HG03108 (cell line): ENCODE measurements around the gene MRPS26.
"Not testable (repeated sequence)": the region's sequence is repeated elsewhere in the genome, so short reads cannot be mapped to it uniquely, and the experiment has no call there.

ENCODE experiments used
- ATAC-seq: cut with Tn5 transposase; IDR thresholded peaks from one replicate; pipeline ENCODE4 v1.9.1; 2021; ENCODE audit warnings: moderate library complexity; ENCODE audit not compliant: unreplicated experiment

The MRPS26 gene

DNA sequence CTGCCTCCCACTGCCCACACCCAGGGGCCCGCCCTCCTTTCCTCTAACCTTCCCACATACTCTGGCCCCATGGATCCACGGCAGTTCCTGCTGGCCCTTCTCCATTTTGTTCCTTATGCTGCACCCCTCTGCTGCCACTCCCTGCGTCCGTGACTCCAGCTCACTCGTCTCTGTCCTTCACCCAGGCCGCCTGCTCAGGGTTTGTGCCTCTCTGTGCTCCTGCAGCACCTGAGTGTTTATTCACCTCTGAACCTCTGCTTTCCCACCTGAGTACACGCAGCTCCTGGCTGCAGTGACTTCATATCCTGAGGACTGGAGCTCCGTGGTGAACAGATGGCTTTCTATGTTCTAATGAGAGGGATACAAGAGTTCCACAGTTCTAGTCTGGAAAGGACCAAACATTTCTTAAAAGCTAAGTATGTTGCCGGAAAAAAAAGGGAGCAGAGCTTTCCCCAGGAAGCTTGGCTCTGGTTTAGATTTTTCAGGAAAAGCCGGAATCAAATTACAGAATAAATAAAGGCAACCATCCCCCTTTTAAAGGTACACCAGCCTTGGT, 3.9 kb upstream of the MRPS26 start:
- ATAC-seq: no peak

DNA sequence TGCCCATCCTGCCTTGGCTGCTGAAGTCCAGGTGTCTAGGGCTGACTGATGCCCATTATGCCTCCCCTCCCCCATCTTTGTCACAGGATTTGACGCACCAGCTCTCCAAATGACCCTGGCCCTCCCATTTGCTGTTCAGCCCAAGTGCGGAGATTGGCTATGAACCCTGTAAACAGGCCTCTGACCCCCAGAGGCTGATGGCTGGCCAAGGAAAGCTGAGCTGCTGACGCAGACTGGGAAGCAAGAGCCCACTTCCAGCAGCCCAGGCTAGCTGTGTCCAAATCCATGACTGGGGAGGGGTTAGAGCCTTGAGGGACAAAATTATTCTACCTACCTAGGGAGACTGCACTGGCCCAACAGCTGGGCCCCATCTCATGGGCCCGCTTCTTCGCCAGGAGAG, 3.2 kb upstream of the MRPS26 start:
- no peak for ATAC-seq

DNA sequence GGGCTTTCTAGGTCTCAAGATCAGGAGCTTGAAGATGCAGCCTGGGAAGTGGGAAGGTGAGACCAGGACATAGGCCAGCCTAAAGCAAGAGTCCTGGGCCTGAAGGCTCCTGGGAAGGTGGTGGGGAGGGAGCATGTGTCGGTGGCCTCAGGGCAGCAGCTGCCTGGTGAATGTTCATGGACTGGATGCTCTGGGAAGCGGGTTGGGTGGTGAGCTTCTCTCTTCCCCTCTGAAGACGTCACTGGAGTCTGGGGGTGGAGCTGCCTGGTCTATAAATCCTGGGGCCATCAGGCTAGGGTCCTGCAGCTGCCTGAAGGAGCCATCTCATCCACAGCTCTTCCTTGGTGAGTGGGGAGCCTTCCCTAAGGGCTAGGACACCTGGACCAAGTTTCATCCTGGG, 2.5 kb upstream of the MRPS26 start, which contains the start of gene GNRH2:
Gene GNRH2, plus strand, starts transcription at position 301 of the 400 bp plus-strand sequence. CDS start 793 bp downstream, outside the sequence.
- no peak for ATAC-seq

DNA sequence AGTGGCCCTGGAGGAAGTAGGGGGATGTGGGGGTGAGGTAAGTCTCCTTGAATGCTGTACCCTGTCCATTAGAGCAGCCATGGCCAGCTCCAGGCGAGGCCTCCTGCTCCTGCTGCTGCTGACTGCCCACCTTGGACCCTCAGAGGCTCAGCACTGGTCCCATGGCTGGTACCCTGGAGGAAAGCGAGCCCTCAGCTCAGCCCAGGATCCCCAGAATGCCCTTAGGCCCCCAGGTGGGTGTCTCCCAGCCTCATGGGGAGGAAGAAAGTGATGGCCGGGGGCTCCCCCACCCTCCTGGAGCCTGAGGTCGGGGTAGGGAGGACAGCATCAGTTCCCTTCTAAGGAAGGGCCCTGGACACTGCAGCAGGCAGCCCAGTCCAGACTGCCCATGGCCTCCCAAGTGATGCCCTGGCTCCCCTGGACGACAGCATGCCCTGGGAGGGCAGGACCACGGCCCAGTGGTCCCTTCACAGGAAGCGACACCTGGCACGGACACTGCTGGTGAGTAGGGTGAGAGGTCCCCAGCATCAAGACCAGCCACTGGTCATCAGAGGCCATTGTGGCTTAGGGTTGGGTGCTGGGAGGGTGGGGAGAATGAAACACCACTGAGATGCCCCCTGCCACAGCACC, 1.4 kb upstream of the MRPS26 start:
- ATAC-seq: no peak

DNA sequence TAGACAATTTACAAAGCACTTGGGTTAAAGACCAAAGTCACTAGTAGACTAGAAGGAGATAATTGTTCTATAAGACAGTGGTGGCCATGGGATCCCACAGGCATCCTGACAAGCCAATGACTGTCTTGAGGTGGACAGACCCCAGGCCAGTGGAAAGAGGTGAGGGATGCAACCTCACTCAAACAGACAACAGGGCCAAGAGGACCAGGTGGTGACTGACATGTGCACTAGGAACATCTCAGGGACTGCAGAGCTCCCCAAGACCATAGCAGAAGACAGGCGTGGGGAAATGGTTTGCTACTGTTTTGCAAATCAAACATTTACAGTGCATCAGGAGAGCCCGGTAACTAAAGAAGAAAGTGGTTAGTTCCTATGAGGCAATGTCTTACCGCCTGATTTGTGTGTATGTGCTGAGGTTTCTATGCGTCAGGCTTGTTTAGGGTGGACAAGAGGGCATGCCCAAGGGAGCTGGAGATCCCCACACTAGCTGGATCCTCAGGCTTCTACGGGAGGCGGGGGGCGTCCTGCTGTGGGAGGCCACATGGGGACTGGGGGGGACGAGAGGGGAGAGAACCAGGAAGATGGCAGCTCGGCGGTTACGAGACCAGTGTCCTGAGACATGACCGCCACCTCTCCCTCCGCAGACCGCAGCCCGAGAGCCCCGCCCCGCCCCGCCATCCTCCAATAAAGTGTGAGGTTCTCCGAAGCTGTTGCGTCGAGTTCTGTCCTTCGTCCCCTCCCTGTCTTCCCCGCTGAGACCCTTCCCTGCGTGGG, 623 bp upstream of the MRPS26 start:
- peak; percentile 26 for ATAC-seq

DNA sequence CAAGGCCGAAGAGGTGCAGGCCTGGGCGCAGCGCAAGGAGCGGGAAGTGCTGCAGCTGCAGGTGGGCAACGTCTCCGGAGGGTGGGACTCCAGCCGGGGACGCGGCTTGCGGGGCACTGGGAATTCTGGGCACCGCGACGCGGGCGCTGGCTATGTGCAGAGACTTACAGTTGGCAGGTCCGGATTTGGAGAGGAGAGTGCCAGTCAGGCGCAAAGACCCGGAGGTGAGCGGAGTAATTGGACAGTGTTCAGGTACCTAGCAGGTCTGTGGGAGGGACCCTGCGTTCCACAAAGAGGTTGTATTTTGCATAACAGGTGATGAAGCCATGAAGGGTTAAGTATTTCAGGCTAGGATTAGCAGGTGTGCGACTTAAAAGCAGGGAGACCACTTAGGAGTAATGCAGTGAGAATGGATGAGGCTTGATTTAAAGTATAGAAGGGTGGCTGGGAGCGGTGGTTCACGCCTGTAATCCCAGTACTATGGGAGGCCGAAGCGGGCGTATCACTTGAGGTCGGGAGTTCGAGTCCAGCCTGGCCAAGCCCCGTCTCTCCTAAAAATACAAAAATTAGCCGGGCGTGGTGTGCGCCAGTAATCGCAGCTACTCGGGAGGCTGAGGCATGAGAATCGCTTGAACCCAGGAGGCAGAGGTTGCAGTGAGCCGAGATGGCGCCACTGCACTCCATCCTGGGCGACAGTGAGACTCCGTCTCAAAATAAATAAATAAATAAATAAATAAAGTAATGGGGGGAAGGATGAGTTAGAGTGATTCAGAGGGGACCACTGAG, 1.0 kb downstream of the MRPS26 start:
- no peak for ATAC-seq

DNA sequence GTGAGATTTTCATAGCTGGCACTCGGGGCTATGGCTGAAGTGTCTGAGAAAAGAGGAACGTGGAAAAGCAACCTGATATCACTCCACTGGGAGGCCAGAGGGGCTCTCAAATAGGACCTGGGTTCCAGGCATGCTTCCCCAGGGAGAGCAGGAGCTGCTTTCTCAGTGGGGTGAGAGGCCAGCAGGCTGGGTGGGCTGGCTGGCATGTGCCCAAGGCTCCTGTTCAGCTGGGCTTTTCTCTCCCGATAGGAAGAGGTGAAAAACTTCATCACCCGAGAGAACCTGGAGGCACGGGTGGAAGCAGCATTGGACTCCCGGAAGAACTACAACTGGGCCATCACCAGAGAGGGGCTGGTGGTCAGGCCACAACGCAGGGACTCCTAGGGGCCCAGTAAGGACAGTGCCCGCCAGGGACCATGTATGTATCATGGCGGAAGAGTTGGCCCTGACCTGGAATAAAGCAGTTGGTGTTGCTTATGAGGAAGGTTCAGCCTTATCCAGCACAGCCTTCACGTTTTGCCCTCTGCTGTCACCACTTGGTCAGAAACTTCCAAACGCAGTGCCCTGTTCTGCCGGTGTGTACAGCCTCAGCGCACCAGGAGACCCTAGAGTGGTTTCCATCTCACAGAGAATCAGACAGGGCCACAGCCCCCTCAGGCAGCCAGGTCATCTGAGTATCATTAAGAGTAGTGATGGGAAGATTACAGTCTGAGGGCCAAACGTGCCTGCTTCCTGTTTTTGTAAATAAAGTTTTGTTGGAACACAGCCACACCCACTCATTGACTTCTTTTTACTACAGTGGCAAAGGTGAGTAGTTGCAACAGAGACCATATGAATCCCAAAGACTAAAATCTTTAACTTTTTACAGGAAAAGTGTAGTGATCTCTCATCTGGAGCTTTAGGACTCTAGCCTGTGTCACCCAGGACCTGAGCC, 1.9 kb downstream of the MRPS26 start:
- ATAC-seq: no peak

DNA sequence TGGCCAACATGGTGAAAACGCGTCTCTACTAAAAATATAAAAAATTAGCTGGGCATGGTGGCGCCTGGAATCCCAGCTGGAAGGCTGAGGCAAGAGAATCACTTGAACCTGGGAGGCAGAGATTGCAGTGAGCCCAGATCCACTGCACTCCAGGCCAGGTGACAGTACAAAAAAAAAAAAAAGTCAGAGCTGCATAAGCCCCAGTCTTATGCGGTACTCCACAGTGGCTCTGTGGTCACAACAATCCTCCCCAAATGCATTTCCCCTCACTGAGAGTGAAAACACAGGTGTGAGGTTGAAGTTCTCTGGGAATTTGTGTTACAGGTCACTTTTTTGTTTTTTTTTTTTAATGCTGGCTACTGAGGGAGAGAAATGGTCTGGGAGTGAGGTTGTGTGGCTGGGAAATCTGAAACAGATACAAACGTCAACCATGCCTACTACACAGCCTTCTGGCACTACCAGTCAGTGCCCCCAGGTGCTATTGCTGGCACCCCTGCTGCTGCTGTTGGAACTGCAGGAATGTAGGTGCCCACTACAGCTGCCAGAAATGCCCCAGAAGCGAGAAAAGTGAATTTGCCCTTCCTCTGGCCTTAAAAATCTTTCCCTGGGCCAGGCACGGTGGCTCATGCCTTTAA, 5.7 kb downstream of the MRPS26 start:
- ATAC-seq: no peak

DNA sequence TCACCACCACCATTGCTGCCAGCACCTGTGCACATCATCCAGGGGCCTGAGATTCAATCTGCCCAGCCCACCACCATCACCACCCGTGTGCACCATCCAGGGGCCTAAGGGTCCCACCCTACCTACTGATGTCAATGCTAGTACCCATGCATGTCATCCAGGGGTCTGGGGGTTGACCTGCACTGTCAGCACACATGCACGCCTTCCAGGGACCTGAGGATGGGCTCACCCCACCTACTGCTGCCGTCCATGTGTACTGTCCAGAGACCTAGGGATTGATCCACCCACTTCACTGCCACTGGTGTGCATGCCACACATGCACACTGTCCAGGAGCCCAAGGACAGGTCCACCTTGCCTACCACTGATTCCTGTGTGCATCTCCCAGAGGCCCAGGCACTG, 13.6 kb downstream of the MRPS26 start:
- no peak for ATAC-seq

DNA sequence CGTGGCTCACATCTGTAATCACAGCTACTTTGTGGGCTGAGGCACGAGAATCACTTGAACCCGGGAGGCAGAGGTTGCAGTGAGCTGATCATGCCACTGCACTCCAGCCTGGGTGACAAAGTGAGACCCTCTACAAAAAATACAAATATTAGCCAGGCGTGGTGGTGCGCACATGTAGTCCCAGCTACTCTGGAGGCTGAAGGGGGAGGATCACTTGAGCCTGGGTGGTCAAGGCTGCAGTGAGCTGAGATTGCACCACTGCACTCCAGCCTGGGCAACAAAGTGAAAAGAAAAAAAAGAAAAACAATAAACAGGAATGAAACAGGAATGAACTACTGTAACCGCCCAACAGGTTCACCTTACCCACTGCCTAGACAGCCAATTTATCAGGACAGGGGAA, 18.3 kb downstream of the MRPS26 start:
- not testable (repeated sequence) for ATAC-seq

DNA sequence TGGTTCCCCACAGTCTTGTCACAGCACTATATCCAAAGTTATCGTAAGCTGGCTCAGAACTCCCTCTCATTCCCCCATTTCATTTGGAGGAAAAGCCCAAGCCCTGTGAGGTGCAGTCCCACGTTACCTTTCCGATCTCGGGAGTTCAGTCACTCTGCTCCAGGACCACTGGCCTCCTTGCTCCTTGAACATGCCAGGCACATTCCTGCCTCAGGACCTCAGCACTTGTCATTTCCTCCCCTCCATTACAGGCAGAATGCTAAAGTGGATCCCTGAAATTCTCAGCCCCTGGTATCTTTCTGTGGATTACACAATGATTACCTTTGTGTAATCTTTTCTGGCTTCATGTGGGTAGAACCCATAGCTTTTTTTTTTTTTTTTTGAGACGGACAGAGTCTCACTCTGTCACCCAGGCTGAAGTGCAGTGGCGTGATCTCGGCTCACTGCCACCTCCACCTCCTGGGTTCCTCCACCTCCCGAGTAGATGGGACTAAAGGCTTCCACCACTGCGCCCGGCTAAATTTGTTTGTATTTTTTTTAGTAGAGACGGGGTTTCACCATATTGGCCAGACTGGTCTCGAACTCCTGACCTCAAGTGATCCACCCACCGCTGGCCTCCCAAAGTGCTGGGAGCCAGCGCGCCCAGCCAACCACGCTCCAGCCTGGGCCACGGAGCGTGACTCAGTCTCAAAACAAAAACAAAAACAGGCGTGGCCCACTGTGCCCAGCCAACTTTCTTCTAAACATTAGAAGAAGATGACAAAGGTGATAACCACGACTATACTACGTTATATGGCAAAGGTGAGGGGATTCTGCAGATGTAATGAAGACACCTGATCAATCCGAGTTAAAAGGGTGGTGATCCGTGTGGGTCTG, 21.5 kb downstream of the MRPS26 start:
- peak; percentile 11 for ATAC-seq

DNA sequence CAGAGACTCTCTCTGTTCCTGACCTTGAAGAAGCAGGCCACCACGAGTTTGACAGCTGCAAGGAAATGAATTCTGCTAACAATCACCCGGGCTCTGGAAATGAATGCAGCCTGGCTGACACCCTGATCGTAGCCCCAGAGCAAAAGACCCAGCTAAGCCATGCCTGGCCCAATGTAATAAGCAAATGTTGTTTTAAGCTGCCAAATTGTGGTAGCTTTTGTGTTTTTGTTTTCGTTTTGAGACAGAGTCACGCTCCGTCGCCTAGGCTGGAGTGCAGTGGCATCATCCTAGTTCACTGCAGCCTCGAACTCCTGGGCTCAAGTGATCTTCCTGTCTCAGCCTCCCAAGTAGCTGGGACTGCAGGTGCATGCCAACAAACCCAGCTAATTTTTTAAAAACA, 22.2 kb downstream of the MRPS26 start:
- peak; percentile 47 for ATAC-seq

DNA sequence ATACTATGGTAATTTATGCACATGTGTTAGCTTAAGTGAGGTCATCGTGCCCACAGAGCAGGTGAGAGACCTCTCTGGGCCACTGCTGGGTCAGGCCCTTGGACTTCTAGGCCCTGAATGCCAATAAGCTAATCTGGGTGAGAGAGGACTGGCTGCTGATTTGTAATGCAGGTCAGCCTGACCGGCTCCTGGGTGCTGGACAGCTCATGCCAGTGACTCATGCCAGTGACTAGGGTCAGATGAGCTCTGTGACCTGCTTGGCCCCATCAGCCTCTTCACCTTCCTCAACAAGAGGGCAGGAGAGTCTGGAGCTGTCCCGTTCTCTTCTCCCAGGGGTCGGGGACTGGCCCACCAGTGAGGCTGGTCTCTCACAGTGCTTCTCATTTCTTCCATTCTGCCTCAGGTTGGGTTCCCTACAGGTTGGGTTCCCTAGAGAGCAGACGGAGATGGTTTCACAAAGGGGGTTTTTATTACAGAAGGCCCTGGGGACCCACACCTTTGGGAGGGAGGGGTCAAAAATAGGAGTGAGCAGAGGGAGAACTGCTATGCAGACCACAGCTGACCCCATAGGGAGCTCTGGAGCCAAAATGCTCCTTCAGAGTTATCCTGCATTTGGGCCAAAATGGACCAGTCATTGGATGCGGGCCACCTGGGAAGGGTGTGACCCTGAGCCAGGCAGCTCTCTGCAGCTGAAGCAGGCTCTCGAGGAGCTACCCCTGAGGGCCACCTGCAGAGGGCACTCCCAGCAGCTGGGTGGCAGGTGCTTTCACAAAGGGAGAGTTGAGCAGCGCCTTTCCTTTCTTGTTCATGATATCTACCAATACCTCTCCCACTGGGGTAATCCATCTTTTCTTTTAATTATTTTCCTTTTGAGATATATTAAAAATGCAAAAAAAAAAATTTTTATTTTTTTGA, 23.4 kb downstream of the MRPS26 start:
- ATAC-seq: no peak

DNA sequence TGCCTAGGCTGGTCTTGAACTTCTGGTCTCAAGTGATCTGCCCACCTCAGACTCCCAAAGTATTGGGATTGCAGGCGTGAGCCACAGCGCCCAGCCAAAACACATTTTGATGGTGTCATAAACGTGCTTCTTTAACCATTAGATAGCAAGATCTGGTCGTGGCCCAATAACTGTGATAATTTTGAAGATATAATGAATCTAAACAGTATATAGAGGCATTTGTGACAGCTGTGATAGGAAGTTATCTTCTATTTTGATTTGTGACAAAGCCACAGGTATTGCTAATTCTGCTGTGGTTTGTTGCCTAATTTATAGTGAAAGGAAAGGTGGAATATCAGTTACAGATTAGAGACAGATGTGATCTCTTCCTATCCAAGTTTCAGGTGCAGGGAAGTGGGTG, 24.9 kb downstream of the MRPS26 start:
- no peak for ATAC-seq

DNA sequence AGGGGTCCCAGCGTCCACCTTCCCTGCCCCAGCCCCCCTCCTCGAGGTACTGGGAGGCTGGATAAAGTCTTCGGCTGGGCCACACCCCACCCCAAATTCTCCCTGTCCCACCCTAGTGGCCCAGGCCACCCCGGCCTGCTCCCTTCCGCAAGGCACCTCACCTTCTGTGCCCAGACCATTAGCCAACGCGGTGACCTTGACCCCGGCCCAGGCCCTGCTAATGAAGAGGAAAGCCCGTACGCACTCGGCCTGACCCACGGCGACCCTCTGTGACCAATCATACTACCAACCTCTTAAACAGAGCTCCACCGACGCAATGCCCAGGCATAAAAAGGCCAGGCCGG, 25.4 kb downstream of the MRPS26 start:
- no peak for ATAC-seq

DNA sequence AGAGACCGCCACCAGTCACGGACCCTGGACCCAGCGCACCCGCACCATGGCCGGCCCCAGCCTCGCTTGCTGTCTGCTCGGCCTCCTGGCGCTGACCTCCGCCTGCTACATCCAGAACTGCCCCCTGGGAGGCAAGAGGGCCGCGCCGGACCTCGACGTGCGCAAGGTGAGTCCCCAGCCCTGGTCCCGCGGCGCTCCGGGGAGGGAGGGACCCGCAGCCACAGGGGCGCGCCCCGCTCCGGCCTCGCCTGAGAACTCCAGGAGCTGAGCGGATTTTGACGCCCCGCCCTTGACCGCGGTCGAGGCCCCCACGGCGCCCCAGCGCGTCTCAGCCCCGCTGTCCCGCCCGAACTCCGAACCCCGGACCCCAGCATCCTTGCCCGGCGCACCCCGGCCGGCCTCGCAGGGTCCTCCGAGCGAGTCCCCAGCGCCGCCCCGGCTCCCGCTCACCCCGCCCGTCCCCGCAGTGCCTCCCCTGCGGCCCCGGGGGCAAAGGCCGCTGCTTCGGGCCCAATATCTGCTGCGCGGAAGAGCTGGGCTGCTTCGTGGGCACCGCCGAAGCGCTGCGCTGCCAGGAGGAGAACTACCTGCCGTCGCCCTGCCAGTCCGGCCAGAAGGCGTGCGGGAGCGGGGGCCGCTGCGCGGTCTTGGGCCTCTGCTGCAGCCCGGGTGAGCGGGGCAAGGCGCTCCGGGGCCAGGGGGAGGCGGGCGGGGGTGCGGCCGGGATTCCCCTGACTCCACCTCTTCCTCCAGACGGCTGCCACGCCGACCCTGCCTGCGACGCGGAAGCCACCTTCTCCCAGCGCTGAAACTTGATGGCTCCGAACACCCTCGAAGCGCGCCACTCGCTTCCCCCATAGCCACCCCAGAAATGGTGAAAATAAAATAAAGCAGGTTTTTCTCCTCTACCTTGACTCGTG, 26.0 kb downstream of the MRPS26 start, which contains the start of gene OXT:
Gene OXT, plus strand, starts transcription at position 11 of the 920 bp plus-strand sequence. Its CDS starts 36 bp downstream, at position 47.
- no peak for ATAC-seq
